Measurements from ENCODE around the gene SMO. TPM values are rescaled to one million over a fixed set of nuclear protein-coding genes. Genes with fewer than 3 reads are reported as not detected.

SMO gene
- total and polyA plus RNA-seq, 2 experiments from 2014 or later = 13.1 to 61.5 TPM

DNA sequence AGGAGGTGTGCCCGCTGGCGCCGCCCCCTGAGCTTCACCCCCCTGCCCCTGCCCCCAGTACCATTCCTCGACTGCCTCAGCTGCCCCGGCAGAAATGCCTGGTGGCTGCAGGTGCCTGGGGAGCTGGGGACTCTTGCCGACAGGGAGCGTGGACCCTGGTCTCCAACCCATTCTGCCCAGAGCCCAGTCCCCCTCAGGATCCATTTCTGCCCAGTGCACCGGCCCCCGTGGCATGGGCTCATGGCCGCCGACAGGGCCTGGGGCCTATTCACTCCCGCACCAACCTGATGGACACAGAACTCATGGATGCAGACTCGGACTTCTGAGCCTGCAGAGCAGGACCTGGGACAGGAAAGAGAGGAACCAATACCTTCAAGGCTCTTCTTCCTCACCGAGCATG lies 23.7 kb downstream of the SMO start:
- Mint-ChIP-seq H3K27me3 (ENCODE audit: insufficient read depth, low read depth, poor library complexity) (peaks cover 10% of the 10 kb centered on the region), H3K9me3 (peaks cover 31% of the 10 kb centered on the region), H3K4me1 (peaks cover 3% of the 10 kb centered on the region; the same call in 1 of the 3 replicates), H3K27ac (no peak overlapping the region), H3K36me3 (ENCODE audit: low read depth) (peaks cover 74% of the 10 kb centered on the region), H3K4me3 (no peak overlapping the region)
- Histone ChIP-seq H2AFZ (no peak overlapping the region), H4K20me1 (replicated peaks; ENCODE audit: insufficient read depth) (no peaks in the 10 kb centered on the region), H3K79me2 (replicated peaks; ENCODE audit: insufficient read depth) (no peaks in the 10 kb centered on the region), H3K27me3 (ENCODE audit: insufficient read depth) (no peaks in the 10 kb centered on the region), H3K9me2 (ENCODE audit: insufficient read depth) (no peaks in the 10 kb centered on the region), H3K27ac (ENCODE audit: low read depth) (no peak overlapping the region), H3F3A (replicated peaks; ENCODE audit: low read depth) (peaks cover 6% of the 10 kb centered on the region; the same call in 1 of the 2 replicates), H3K4me1 (ENCODE audit: insufficient read depth) (no peaks in the 10 kb centered on the region), H3K4me2 (no peak overlapping the region), H3K36me3 (ENCODE audit: insufficient read depth) (no peaks in the 10 kb centered on the region), H3K4me3 (no peak overlapping the region)
- no peak for DNase-seq (ENCODE audit: low spot score)
- TF ChIP-seq POLR2AphosphoS5 (IDR thresholded peaks at IDR 0.05; ENCODE audit: low read depth) (no peak), CREB1 (CRISPR knock-in tag; IDR thresholded peaks at IDR 0.05; ENCODE audit: low read depth) (no peak), ZNF114 (CRISPR knock-in tag; IDR thresholded peaks at IDR 0.05) (no peak), STAT1 (IDR thresholded peaks at IDR 0.05; ENCODE audit: unreplicated experiment) (no peak), JUNB (IDR thresholded peaks at IDR 0.05; ENCODE audit: unreplicated experiment) (no peak)
- TF ChIP-seq, protein P1, sequence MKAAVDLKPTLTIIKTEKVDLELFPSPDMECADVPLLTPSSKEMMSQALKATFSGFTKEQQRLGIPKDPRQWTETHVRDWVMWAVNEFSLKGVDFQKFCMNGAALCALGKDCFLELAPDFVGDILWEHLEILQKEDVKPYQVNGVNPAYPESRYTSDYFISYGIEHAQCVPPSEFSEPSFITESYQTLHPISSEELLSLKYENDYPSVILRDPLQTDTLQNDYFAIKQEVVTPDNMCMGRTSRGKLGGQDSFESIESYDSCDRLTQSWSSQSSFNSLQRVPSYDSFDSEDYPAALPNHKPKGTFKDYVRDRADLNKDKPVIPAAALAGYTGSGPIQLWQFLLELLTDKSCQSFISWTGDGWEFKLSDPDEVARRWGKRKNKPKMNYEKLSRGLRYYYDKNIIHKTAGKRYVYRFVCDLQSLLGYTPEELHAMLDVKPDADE (IDR thresholded peaks at IDR 0.05) = no peak
- TF ChIP-seq, protein P2, sequence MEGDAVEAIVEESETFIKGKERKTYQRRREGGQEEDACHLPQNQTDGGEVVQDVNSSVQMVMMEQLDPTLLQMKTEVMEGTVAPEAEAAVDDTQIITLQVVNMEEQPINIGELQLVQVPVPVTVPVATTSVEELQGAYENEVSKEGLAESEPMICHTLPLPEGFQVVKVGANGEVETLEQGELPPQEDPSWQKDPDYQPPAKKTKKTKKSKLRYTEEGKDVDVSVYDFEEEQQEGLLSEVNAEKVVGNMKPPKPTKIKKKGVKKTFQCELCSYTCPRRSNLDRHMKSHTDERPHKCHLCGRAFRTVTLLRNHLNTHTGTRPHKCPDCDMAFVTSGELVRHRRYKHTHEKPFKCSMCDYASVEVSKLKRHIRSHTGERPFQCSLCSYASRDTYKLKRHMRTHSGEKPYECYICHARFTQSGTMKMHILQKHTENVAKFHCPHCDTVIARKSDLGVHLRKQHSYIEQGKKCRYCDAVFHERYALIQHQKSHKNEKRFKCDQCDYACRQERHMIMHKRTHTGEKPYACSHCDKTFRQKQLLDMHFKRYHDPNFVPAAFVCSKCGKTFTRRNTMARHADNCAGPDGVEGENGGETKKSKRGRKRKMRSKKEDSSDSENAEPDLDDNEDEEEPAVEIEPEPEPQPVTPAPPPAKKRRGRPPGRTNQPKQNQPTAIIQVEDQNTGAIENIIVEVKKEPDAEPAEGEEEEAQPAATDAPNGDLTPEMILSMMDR (conservative IDR thresholded peaks at IDR 0.05; ENCODE audit: low read depth in 2 of 2) = no peak
- ATAC-seq = no peak

DNA sequence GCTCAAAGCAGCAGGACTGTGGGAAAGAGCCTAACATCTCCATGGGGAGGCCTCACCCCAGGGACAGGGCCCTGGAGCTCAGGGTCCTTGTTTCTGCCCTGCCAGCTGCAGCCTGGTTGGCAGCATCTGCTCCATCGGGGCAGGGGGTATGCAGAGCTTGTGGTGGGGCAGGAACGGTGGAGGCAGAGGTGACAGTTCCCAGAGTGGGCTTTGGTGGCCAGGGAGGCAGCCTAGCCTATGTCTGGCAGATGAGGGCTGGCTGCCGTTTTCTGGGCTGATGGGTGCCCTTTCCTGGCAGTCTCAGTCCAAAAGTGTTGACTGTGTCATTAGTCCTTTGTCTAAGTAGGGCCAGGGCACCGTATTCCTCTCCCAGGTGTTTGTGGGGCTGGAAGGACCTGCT lies 24.2 kb downstream of the SMO start:
- H3K4me2 ChIP-seq = no peak overlapping the region
- no peak overlapping the region for H3K4me3 ChIP-seq
- DNase-seq (ENCODE audit: low spot score) (no peak), ATAC-seq (no peak)
- H3K27me3 ChIP-seq (ENCODE audit: insufficient read depth) = no peaks in the 10 kb centered on the region
- no peaks in the 10 kb centered on the region for H4K20me1 ChIP-seq (replicated peaks; ENCODE audit: insufficient read depth)
- Mint-ChIP-seq H3K27ac (no peak overlapping the region), H3K4me1 (peaks cover 3% of the 10 kb centered on the region; the same call in 1 of the 3 replicates), H3K27me3 (ENCODE audit: insufficient read depth, low read depth, poor library complexity) (peaks cover 10% of the 10 kb centered on the region), H3K36me3 (ENCODE audit: low read depth) (peaks cover 72% of the 10 kb centered on the region), H3K4me3 (no peak overlapping the region), H3K9me3 (peaks cover 33% of the 10 kb centered on the region)
- H3K79me2 ChIP-seq (replicated peaks; ENCODE audit: insufficient read depth) = no peaks in the 10 kb centered on the region
- H3K27ac ChIP-seq (ENCODE audit: low read depth) = no peak overlapping the region
- no peaks in the 10 kb centered on the region for H3K9me2 ChIP-seq (ENCODE audit: insufficient read depth)
- H3K36me3 ChIP-seq (ENCODE audit: insufficient read depth) = no peaks in the 10 kb centered on the region
- H3K4me1 ChIP-seq (ENCODE audit: insufficient read depth) = no peaks in the 10 kb centered on the region
- peaks cover 6% of the 10 kb centered on the region; the same call in 1 of the 2 replicates for H3F3A ChIP-seq (replicated peaks; ENCODE audit: low read depth)
- H2AFZ ChIP-seq = no peak overlapping the region
- TF ChIP-seq NANOG (IDR thresholded peaks at IDR 0.05; ENCODE audit: borderline replicate concordance) = no peak
- TF ChIP-seq, protein P3, sequence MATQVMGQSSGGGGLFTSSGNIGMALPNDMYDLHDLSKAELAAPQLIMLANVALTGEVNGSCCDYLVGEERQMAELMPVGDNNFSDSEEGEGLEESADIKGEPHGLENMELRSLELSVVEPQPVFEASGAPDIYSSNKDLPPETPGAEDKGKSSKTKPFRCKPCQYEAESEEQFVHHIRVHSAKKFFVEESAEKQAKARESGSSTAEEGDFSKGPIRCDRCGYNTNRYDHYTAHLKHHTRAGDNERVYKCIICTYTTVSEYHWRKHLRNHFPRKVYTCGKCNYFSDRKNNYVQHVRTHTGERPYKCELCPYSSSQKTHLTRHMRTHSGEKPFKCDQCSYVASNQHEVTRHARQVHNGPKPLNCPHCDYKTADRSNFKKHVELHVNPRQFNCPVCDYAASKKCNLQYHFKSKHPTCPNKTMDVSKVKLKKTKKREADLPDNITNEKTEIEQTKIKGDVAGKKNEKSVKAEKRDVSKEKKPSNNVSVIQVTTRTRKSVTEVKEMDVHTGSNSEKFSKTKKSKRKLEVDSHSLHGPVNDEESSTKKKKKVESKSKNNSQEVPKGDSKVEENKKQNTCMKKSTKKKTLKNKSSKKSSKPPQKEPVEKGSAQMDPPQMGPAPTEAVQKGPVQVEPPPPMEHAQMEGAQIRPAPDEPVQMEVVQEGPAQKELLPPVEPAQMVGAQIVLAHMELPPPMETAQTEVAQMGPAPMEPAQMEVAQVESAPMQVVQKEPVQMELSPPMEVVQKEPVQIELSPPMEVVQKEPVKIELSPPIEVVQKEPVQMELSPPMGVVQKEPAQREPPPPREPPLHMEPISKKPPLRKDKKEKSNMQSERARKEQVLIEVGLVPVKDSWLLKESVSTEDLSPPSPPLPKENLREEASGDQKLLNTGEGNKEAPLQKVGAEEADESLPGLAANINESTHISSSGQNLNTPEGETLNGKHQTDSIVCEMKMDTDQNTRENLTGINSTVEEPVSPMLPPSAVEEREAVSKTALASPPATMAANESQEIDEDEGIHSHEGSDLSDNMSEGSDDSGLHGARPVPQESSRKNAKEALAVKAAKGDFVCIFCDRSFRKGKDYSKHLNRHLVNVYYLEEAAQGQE (IDR thresholded peaks at IDR 0.05; ENCODE audit: unreplicated experiment) = no peak
- no peak for TF ChIP-seq ZNF331 (CRISPR knock-in tag; IDR thresholded peaks at IDR 0.05; ENCODE audit: low read depth)
- TF ChIP-seq, protein P1 (IDR thresholded peaks at IDR 0.05) = no peak

Data from GM23338 (cell line).